HUES48 (cell line): ENCODE results near the gene AFF3.
A peak's percentile ranks its signal among the peaks of the same experiment; 100 is the strongest.

Source experiments
- H3K27ac ChIP-seq: one replicate; pipeline ENCODE4 v1.7.0; 2013; ENCODE audit warnings: low read depth, low read length, inconsistent platforms
- H3K27me3 ChIP-seq: 2 replicates; pipeline ENCODE4 v1.6.1; 2013; ENCODE audit warnings: mild to moderate bottlenecking, low read length; ENCODE audit not compliant: control insufficient read depth, insufficient read depth
- H3K36me3 ChIP-seq: 2 replicates; pipeline ENCODE4 v1.6.1; 2013; ENCODE audit warnings: low read length; ENCODE audit not compliant: control insufficient read depth, insufficient read depth
- H3K4me1 ChIP-seq: 2 replicates; pipeline ENCODE4 v1.6.1; 2013; ENCODE audit warnings: mild to moderate bottlenecking, low read length; ENCODE audit not compliant: control insufficient read depth, insufficient read depth
- H3K4me3 ChIP-seq: 2 replicates; pipeline ENCODE4 v1.5.1; 2013; ENCODE audit warnings: mild to moderate bottlenecking, low read depth, low read length
- H3K9ac ChIP-seq: 2 replicates; pipeline ENCODE4 v1.6.1; 2013; ENCODE audit warnings: mild to moderate bottlenecking, low read depth, low read length, moderate library complexity
- H3K9me3 ChIP-seq: 2 replicates; pipeline ENCODE4 v1.6.1; 2013; ENCODE audit warnings: low read length; ENCODE audit not compliant: control insufficient read depth, insufficient read depth

Gene AFF3

GRCh38 chr2:99822474-99823207 lies 319.7 kb downstream of the AFF3 start:
- Histone ChIP-seq H3K9me3 (no peaks in the 10 kb centered on the region), H3K27ac (peak overlapping the region; percentile 50), H3K9ac (no peak overlapping the region), H3K4me3 (peak overlapping the region; percentile 20), H3K4me1 (peaks cover 14% of the 10 kb centered on the region), H3K27me3 (no peaks in the 10 kb centered on the region), H3K36me3 (no peaks in the 10 kb centered on the region)

GRCh38 chr2:99821984-99822383 lies 320.4 kb downstream of the AFF3 start:
- H3K4me3 ChIP-seq = no peak overlapping the region

GRCh38 chr2:99821572-99821971 lies 320.8 kb downstream of the AFF3 start:
- H3K27me3 ChIP-seq = no peaks in the 10 kb centered on the region
- no peak overlapping the region for H3K4me3 ChIP-seq
- no peaks in the 10 kb centered on the region for H3K9me3 ChIP-seq
- H3K9ac ChIP-seq = no peak overlapping the region
- peaks cover 14% of the 10 kb centered on the region for H3K4me1 ChIP-seq
- H3K36me3 ChIP-seq = no peaks in the 10 kb centered on the region
- H3K27ac ChIP-seq = peak overlapping the region; percentile 65

More at GRCh38 chr2:99821984-99822383, 320.4 kb downstream of the AFF3 start:
- Histone ChIP-seq H3K4me1 (peaks cover 14% of the 10 kb centered on the region), H3K36me3 (no peaks in the 10 kb centered on the region), H3K9ac (no peak overlapping the region), H3K27me3 (no peaks in the 10 kb centered on the region), H3K27ac (peak overlapping the region; percentile 65), H3K9me3 (no peaks in the 10 kb centered on the region)

- Histone ChIP-seq H3K9ac (no peak overlapping the region), H3K4me3 (no peak overlapping the region), H3K9me3 (no peaks in the 10 kb centered on the region), H3K36me3 (no peaks in the 10 kb centered on the region), H3K4me1 (peaks cover 14% of the 10 kb centered on the region), H3K27me3 (no peaks in the 10 kb centered on the region), H3K27ac (no peak overlapping the region)
Observed at GRCh38 chr2:99821039-99821438, 321.4 kb downstream of the AFF3 start.

- Histone ChIP-seq H3K9ac (no peak overlapping the region), H3K36me3 (no peaks in the 10 kb centered on the region), H3K4me1 (peaks cover 14% of the 10 kb centered on the region), H3K4me3 (no peak overlapping the region), H3K9me3 (no peaks in the 10 kb centered on the region), H3K27me3 (no peaks in the 10 kb centered on the region), H3K27ac (no peak overlapping the region)
Observed at GRCh38 chr2:99819766-99820165, 322.6 kb downstream of the AFF3 start.

- H3K9me3 ChIP-seq = no peaks in the 10 kb centered on the region
- no peaks in the 10 kb centered on the region for H3K36me3 ChIP-seq
- H3K27ac ChIP-seq = no peak overlapping the region
- peaks cover 14% of the 10 kb centered on the region for H3K4me1 ChIP-seq
- H3K27me3 ChIP-seq = no peaks in the 10 kb centered on the region
- H3K9ac ChIP-seq = no peak overlapping the region
- no peak overlapping the region for H3K4me3 ChIP-seq
Observed at GRCh38 chr2:99818842-99819241, 323.5 kb downstream of the AFF3 start.

- H3K9me3 ChIP-seq = no peaks in the 10 kb centered on the region
- 0 out of 2 replicates have a peak, but pooled peaks cover 4% of the 10 kb centered on the region for H3K4me1 ChIP-seq
- H3K9ac ChIP-seq = no peak overlapping the region
- no peaks in the 10 kb centered on the region for H3K36me3 ChIP-seq
- H3K27me3 ChIP-seq = no peaks in the 10 kb centered on the region
- no peak overlapping the region for H3K27ac ChIP-seq
- H3K4me3 ChIP-seq = no peak overlapping the region
Observed at GRCh38 chr2:99816908-99817307, 325.5 kb downstream of the AFF3 start.

- Histone ChIP-seq H3K27ac (no peak overlapping the region), H3K27me3 (no peaks in the 10 kb centered on the region), H3K36me3 (no peaks in the 10 kb centered on the region), H3K4me1 (no peaks in the 10 kb centered on the region), H3K4me3 (no peak overlapping the region), H3K9ac (no peak overlapping the region), H3K9me3 (no peaks in the 10 kb centered on the region)
Observed at GRCh38 chr2:99812426-99812825, 330.0 kb downstream of the AFF3 start.

- Histone ChIP-seq H3K36me3 (no peaks in the 10 kb centered on the region), H3K27me3 (no peaks in the 10 kb centered on the region)
Observed at GRCh38 chr2:99811544-99811943, 330.8 kb downstream of the AFF3 start.

GRCh38 chr2:99810225-99810624 lies 332.2 kb downstream of the AFF3 start:
- H3K9ac ChIP-seq = no peak overlapping the region
- no peak overlapping the region for H3K4me3 ChIP-seq
- no peaks in the 10 kb centered on the region for H3K36me3 ChIP-seq
- no peaks in the 10 kb centered on the region for H3K27me3 ChIP-seq
- no peak overlapping the region for H3K27ac ChIP-seq
- no peaks in the 10 kb centered on the region for H3K4me1 ChIP-seq
- H3K9me3 ChIP-seq = no peaks in the 10 kb centered on the region

More at GRCh38 chr2:99811544-99811943, 330.8 kb downstream of the AFF3 start:
- H3K9me3 ChIP-seq = no peaks in the 10 kb centered on the region
- no peaks in the 10 kb centered on the region for H3K4me1 ChIP-seq
- no peak overlapping the region for H3K9ac ChIP-seq
- H3K4me3 ChIP-seq = no peak overlapping the region
- H3K27ac ChIP-seq = no peak overlapping the region

- no peaks in the 10 kb centered on the region for H3K27me3 ChIP-seq
- no peaks in the 10 kb centered on the region for H3K36me3 ChIP-seq
- no peaks in the 10 kb centered on the region for H3K9me3 ChIP-seq
- no peak overlapping the region for H3K27ac ChIP-seq
- H3K4me1 ChIP-seq = no peaks in the 10 kb centered on the region
- no peak overlapping the region for H3K4me3 ChIP-seq
- no peak overlapping the region for H3K9ac ChIP-seq
Observed at GRCh38 chr2:99809259-99809900, 333.0 kb downstream of the AFF3 start.
